ENCODE measurements around the gene DBN1.
A peak's percentile ranks its signal among the peaks of the same experiment; 100 is the strongest.

Gene DBN1

DNA sequence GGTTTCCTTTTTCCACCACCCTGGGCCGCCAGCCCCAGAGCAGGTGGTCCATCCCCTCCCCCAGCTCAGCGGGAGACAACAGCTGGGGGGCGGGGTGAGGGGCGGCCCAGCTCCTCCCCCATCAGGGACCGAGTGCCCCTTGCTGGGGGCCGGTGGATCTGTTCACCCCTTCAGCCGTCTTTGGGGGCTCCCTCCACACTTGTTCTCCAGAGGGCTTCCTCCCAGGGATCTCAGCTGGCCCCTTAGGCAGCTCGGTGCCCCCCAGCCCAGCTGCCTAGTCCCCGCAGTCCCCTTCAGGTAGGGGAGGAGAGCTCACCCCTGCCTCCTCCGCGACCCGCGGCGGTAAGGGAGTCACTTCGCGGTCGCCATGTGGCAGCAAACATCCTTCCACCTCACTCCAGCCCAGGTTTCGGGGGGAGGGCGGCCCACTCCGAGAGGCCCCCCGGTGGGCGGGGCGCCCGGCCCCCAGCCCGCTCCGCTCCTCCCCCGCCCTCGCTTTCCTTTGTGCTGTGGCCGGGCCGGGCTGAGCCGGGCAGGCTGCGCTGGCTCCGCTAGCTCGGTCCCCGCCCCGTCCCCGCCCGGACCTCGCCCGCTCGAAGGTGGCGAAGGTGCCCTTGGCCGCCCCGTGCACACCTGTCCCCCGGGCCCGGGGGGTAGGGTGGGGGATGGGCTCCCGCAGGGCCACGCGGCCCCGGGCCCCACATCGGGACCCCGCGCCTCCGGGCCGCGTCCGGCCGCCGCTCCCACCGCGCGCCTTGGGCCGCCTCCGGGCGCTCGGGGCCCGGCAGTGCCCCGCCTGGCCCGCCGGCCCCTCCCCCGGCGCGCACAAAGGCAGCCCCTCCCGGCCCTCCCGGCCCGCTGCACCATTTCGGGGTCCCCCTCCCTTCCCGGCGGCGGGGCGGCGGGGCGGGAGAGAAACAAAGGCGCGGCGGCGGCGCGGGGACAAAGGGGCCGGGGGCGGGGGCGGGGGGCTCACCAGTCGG is 683 bp downstream of the DBN1 start:
- DNase-seq = peak; percentile 64 to 67

DNA sequence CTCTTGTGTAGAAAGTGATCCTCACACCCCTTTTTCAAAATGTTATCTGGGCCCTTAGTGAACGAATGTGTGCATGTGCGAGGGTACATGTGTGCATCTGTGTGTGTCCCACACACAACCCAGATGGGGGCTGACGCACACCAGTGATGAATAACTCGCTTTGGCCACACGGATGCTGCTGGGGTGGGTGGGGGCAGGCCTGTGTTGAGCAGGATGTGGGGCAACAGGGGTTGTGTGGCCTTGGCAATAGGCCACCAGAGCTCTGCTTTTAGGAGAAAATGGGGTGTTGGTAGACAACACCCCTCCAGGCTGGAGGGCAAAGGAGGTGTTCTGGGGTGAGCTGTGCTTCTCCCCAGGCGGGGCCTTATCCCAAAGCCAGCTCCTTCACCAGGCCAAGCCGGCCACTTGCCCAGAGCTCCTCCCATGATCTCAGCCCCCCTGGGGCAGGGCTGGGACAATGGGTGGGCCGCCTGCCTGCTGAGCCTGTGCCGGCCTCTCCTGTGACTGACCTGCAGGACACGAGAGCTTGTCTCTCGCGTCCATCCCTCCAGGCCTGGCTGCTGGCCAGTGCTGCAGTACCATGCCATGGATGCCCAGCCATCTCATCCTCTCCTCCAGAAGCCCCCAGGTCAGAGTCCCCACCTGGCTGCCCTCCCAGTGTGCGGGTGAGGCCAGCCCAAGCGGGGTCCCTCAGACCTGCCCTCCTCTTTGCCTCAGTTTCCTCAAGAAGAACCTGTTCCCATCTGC is 1.7 kb downstream of the DBN1 start:
- DNase-seq = peak in 1 of 2 donors; percentile 43

DNA sequence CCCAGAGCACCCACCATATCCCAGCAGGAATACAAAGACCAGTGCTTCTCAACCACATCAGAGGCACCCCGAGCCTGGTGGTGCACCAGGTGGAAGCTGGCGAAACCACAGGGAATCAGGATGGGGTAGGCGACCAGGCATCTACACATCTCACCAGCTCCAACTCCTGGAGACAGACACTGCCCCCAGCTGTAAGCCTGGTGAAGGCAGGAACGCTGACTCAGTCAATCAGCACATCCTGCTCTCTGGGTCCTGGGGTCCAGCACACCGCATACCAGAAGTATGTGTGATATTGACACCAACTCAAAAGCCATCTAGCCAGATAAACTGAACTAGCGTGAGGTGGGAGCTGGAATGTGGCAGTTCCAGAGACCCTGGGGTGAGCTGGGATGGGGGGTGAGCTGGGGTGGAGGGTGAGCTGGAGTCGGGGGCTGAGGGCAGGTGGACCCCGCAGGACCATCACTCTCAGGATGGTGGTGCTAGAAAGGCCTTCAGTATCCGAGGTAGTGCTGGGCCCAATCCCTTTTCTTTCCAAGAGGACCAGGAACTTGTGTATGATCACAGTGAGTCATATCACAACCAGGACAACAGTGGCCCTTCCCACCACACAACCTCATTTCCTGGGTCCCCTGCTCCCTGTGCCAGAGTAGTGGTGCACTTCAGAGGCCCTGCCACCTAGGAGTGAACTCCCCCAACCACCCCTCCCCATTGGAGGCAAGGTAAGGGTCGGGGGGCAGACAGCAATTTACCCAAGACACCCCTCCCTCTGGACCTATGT is 2.5 kb downstream of the DBN1 start:
- DNase-seq = no peak

DNA sequence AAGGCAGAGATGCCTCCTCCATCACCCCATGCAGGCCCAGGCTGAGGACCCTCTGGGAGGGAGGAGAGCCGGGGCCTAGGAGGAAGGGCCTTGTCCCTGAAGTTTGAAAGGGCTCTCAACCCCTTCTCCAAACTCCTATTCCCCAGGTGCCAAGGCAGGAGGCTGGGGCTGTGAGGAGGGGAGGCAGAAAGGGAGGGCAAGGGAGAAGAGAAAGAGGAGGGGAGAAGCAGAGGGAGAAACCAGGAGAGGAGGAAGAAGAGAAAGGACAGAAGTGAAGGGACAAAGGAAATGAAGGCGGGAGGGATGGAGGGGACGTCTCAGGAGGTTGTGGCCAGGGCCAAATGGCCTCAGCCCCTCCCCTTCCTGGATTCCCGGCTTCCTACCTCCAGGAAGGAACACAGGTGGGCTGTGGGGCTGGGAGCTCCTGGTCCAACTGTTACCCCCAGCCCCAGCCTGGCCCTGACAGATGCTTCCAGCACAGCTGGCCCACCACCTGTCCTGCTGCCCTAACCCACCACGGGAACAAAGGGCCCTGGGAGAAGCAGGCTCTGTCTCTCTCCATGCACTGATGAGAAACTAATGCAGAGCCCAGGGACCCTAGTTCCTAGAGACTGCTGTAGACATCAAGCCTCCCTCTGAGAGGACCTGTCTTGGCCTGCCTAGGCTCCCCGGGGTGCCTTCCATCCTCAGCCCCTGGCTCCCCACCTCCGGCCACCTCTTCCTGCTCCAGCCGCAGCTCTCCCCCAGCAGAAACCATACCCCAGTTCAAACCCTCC is 3.5 kb downstream of the DBN1 start:
- no peak for DNase-seq

DNA sequence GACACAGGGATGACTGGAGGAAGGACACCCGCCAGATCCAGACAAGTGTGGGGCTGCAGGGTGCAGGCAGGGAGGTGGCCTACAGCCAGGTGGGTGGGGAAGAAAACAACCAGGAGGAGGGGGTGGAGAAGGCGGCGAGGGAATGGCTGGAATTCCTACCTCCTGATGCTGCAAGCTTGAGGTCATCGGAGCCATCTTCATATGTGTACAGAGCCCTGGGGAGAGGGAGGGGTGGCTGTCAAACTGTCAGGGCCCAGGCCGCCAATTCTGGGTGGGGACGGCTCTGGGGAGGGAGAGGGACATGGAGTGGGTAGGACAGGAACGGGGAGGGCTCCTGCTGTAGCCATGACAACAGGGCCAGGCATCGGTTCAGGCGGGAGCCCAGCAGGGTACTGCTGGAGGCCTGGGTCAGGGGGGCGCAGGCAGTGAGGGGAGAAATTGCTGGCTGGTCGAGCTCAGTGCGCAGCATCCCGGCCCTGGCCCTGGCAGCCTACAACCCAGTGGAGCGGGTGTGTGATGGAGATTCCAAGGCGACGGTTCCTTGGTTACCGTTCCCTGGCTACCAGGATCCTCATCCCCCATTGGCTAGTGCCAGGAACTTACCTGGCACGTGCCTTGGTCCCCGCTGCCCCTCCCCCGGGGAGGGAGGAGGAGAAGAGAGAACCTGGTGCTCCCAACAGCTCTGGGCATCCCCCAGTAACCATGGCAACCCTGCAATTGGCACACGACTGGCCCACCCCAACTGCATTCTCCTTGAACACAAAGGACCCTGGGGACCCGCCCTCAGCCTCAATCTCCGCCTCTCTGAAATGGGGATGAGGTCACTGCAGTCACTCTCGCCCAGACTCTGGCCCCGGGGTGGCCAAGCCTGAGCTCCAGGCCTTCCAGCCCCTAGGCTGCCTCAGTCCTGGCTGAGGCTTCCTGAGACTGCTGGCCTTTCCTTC is 4.5 kb downstream of the DBN1 start:
- no peak for DNase-seq

DNA sequence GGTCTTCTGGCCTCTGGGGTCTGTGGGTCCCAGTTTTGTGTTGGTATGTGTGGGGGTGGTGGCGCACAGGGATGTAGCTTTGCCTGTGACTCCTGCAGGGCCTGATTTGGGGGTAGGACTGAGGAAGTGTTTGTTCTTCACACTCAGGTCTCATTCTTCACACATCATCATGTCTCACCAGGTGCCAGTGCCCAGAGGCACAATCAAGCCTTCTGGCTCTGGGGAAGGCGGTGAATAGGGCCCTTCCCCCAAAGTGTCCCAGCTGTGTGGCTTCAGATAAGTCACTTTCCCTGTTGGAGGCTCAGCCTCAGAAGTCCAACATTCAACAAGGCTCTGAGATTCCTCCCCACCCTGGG is 5.1 kb downstream of the DBN1 start:
- DNase-seq = no peak

DNA sequence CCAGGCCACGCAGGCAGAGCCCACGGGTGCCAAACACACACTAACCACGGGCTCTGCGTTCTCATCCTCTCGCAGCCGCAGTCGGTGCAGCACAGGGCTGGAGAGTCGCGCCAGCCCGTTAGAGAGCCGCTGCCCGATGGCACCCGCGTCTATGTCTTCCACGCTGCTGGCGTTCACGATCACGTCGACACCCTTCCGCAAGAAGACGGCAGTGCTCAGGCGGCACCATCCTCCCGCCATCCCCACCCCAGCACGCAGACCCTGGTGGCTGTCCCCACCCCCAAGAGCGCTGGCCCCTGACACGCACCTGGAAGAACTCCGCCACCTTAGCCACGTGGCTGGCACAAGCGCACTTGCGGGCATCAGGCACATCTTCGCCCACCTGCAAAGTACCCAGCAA is 6.0 kb downstream of the DBN1 start:
- no peak for DNase-seq

DNA sequence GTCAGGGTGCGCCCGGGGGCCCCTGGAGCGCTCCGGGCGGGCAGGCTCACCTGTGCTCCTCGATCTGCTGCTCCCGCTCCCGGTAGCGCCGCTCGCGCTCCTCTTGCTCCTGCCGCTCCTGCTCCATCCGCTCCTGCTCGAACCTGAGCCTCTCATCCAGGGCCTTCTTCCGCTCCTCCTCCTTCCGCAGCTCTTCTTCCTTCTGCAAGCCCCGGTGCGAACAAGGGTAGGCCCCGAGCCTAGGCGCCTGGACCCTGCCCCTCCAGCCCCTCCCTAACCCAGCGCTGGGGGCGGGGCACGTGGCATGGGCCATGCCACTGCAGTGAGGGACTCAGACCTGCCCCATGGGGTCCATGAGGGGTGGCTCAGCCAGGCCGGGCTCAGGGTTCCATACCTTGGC is 6.6 kb downstream of the DBN1 start:
- DNase-seq = no peak

DNA sequence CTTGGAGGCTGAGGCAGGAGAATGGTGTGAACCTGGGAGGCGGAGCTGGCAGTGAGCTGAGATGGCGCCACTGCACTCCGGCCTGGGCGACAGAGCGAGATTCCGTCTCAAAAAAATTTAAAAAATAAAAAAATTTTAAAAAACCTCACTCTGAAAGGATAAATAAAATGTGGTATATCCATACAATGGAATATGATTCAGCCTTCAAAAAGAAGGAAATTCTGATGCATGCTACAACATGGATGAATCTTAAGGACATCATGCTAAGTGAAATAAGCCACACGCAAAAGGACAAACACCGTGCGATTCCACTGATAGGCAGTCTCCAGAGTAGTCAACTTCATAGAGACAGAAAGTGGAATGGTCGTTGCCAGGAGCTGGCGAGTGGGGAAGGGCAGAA is 8.4 kb downstream of the DBN1 start:
- no peak for DNase-seq

DNA sequence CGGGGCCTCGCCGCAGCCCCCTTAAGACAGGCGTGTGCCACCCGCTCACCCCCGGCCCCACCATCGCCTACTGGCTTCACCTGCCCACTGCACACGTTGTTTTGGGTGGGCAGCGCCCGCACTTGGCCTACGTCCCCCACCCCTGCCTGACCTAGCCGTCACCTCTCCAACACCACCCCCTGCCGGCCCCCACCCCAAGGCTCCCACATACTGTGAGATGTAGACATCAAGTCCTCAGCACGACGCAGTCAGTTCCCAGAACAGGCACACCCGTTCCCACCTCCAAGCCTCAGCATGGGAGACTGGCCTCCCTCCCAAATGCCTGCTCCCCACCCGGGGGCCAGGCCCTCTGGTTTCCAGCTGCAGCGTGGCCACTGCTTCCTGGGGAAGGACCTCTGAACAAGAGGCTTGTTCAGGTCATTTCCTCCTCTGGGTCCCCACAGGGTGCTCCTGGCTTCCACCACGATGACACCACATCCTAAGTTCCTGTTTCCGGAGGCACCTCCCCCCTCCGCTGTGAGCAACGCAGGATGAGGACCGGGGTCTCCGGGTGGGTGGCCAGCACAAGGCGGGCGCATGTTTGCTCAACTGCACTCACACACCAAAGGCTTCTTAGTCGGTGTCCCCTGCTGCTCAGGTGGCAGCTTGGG is 11.3 kb downstream of the DBN1 start:
- DNase-seq = peak in 1 of 2 donors; percentile 64

DNA sequence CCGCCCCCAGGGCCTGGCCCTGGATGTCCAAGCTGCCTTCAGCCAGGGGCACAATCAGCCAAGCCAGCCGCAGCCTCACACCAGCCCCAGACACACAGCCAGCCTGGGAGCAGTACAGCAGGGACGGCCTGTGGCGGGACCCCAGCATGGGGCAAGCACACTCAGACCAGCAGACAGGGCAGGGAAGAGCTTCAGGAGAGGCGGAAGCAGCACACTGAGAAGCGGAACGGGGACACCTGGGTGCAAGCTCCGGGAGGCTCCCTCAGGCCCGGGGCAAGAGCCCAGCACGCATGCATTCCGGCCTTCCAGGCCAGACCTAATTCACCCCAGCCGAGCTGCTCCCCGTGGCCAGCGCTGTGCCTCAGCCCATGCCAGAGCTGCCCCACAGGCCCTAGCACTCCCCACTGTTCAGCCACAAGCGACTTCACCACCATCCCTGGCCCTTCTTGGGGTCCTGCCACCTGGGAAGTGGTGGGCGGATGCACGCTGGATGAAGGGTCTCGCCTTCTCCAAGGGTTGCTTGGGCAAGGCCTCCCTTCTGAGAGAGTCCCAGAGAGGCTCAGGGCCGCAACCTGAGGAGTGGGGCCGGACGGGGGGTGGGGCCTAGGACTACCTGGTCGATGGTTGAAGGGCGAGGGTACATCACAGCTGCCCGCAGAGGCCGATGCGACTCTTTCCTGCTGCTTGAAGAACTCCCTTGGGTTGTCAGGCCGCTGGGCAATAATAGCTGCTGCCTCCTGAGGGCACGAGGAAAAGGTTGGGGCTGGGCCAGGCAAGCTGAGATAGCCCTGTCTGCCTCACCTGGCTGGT is 13.4 kb downstream of the DBN1 start:
- DNase-seq = no peak

DNA sequence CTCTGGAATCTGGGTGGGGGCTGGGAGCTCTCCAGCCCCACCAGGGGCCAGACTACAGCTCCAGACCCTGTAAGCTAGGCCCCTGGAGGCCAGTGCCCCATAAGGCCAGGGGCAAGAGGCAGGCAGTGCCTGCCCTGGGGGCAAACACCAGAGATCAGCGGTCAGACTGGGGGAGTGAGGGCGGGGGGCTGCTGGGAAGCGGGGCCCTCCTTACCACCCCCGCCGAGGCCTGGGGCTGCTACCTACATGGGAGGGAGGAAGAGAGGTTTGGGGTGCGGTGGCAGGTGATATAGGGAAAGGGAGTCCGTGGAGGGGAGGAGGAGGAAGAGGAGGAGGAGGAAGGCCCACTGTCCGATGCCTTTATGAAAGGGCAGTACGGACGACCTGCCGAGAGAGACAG is 14.1 kb downstream of the DBN1 start:
- no peak for DNase-seq

DNA sequence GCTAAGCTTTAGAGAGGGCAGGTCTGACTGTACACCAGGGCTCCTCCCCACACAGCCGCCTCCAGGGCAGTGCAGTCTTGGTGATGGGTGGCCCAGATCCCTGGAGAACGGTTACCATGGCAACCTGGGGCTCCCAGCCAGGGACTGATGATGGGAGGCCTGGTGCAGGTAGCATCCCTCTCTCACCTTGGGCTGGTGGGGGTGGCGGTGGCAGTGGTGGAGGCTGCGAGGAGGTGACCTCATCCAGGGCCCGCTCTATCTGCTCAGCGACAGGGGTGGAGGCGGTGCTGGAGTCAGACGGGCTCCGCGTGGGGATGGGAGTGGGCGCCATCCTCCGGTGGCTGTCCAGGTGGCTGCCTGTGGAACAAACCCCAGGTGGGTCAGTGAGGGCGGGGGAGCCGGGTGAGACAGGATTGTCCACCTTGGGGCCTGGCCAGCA is 14.5 kb downstream of the DBN1 start:
- no peak for DNase-seq

DNA sequence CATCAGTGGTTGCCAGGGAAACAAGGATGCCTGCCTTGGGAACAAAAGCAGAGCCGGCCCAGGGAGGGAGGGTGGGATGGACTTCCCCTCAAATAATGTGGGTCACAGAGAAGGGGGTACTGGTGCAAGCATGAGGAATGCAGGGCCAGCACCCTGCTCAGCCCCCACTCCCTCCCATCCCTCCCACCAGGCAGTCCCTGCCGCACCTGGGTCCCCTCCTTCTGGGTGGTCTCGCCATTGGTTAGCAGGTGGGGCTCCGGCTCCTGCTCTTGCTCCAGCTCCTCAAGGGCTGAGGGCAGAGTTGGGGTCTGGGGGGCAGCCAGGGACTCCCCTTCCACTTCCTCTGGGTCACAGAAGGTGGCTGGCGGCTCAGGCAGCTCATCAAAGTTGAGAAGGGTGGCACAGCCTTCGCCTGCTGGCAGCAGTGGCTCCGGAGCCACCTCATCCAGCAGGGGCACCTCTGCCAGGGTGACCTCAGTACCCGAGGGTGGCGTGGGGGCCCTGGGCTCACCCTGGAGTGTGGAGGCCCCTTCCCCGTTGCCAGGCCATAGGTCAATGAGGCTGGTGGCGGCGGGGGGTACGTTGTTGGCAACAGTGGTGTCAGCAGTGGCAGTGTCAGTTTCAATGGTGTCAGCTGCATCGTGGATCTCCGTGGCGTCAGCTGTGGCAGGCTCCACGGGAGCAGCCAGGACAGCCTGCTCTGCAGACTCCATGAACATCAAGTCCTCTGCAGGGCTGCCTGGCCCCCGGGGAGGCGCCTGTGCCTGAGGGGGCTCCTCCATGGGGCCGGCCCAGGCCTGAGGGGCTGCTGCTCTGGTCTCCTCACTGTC is 15.4 kb downstream of the DBN1 start:
- no peak for DNase-seq

DNA sequence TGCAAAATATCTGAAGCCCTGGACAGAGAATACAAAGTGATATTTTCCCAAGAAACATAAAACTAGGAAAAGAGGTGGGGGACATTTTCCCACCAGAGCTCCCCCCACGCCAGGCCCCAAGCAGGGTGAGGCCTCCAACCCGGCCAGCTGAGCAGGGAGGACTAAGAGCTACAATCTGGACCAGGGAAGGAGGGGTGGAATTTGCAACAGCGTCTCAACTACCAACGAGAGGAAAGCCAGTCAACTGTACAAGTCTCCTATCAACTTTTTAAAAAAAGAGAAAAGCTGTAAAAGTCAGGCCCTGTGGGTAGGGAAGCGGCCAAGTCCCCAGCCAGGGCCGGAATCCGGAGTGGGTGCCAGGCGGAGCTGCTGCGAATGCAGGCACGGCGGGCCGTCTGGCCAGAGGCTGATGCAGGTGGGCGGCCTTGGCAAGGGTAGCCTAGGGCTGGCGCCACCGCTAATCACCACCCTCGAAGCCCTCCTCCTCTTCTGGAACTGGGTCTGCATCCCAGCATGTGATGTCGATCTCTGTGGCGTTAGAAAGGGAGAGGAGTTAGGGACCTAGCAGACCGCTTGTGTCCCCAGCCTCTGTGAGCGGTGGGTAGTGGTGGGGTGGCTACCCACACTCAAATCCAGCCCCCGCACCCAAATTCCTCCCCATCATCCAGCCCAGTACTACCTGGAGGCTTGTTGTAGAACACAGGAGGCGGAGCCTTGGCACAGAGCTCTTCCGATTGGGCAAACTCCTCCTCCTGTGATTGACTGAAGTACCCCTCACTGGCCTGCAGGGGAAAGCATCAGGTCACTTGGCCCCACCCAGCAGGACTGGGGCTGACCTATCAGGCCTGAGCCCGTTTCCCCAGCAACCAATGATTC is 16.2 kb downstream of the DBN1 start:
- peak; percentile 77 to 88 for DNase-seq

DNA sequence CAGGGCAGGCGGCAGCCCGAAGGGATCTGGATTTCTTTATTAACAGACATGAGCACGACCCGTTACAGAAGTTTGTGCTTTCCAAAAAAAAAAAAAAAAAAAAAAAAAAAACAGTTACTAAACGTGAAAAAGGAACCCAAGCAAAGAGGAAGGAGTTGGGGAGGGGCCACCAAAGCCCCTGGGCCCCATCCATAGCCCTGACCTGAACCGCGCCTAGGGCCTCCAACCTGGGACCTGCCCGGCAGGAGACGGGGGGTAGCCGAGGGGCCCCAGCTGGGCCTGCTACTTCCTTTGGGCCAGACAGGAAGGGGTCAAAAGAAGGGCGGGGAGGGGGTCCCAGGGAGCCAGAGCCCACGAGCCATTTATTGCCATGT is 16.9 kb downstream of the DBN1 start:
- no peak for DNase-seq

DNA sequence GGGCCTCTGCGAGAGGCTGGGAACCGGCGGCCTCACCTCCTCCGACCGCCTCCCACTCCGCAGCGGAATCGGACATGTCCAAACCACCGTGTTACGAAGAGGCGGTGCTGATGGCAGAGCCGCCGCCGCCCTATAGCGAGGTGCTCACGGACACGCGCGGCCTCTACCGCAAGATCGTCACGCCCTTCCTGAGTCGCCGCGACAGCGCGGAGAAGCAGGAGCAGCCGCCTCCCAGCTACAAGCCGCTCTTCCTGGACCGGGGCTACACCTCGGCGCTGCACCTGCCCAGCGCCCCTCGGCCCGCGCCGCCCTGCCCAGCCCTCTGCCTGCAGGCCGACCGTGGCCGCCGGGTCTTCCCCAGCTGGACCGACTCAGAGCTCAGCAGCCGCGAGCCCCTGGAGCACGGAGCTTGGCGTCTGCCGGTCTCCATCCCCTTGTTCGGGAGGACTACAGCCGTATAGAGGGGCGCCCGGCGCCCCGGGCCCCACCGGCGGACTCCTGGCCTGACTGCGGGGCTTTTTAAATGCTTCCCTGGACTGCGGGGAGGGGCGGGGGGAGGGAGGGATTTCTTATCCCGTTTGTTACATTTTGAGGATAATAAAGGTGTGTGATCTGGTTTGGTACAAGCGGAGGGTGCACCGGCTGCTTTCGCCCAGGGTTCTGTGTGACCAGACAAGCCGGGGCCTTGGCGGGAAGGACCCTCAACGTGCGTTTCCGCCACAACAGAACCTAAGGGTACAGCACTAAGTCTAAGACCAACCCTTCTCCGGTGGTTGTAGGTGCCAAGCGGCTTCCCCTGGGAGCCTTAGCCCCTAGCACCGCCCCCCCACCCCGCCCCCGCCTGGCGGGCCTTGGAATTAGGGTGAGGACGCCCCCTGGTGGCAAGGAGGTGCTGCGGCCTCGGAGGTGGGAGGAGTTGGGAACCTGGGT is 17.5 kb downstream of the DBN1 start:
- DNase-seq = peak; percentile 91 to 93
